ENCODE results near the gene HBE1. TPM values are rescaled to one million over a fixed set of nuclear protein-coding genes. Genes with fewer than 3 reads are reported as not detected.

HBE1 gene
- total RNA-seq, 6 experiments from 2014 or later: not detected

GRCh38 chr11:5242933-5243815 is 26.6 kb downstream of the HBE1 start:
- no peaks in the 10 kb centered on the region for H3K4me1 ChIP-seq
- no peaks in the 10 kb centered on the region for H3K9me3 ChIP-seq
- H3K36me3 ChIP-seq: no peaks in the 10 kb centered on the region
- no peak for DNase-seq
- TF ChIP-seq POLR2A (IDR thresholded peaks at IDR 0.05) (no peak), CTCF (IDR thresholded peaks at IDR 0.05) (no peak)
- no peak for ATAC-seq
- H3K4me3 ChIP-seq: no peak overlapping the region
- no peaks in the 10 kb centered on the region for H3K27me3 ChIP-seq
- intact Hi-C loops (cut with DNase I): no loop called here
- 31% methylated on average over 6 of the region's 7 CpGs for WGBS (ENCODE audit: insufficient coverage, low coverage, low lambda C conversion rate, missing lambda C conversion rate)
- H3K27ac ChIP-seq: no peak overlapping the region

- no peak overlapping the region for H3K4me3 ChIP-seq
- TF ChIP-seq CTCF (IDR thresholded peaks at IDR 0.05) (no peak), POLR2A (IDR thresholded peaks at IDR 0.05) (no peak)
- intact Hi-C loops (cut with DNase I): no loop called here
- H3K4me1 ChIP-seq: no peaks in the 10 kb centered on the region
- no peaks in the 10 kb centered on the region for H3K9me3 ChIP-seq
- H3K27me3 ChIP-seq: no peaks in the 10 kb centered on the region
- no peaks in the 10 kb centered on the region for H3K36me3 ChIP-seq
- H3K27ac ChIP-seq: no peak overlapping the region
- ATAC-seq (no peak), DNase-seq (no peak)
- 17% methylated on average over 2 of the region's 2 CpGs for WGBS (ENCODE audit: insufficient coverage, low coverage, low lambda C conversion rate, missing lambda C conversion rate)
Measured at GRCh38 chr11:5242208-5242607, 27.5 kb downstream of the HBE1 start.

GRCh38 chr11:5241458-5241857 is 28.3 kb downstream of the HBE1 start:
- Histone ChIP-seq H3K27ac (no peak overlapping the region), H3K4me3 (no peak overlapping the region), H3K27me3 (no peaks in the 10 kb centered on the region), H3K36me3 (no peaks in the 10 kb centered on the region), H3K4me1 (no peaks in the 10 kb centered on the region), H3K9me3 (no peaks in the 10 kb centered on the region)
- WGBS (ENCODE audit: insufficient coverage, low coverage, low lambda C conversion rate, missing lambda C conversion rate): 26% methylated on average over 3 of the region's 3 CpGs
- DNase-seq (no peak), ATAC-seq (no peak)
- TF ChIP-seq POLR2A (IDR thresholded peaks at IDR 0.05) (no peak), CTCF (IDR thresholded peaks at IDR 0.05) (no peak)
- intact Hi-C loops (cut with DNase I): no loop called here

- DNase-seq: no peak
- no peaks in the 10 kb centered on the region for H3K9me3 ChIP-seq
- H3K4me3 ChIP-seq: no peak overlapping the region
- H3K27me3 ChIP-seq: no peaks in the 10 kb centered on the region
- no peaks in the 10 kb centered on the region for H3K36me3 ChIP-seq
- H3K27ac ChIP-seq: no peak overlapping the region
- intact Hi-C loops (cut with DNase I): no loop called here
- ATAC-seq: no peak
- no peaks in the 10 kb centered on the region for H3K4me1 ChIP-seq
- no peak for TF ChIP-seq CTCF (IDR thresholded peaks at IDR 0.05)
- no peak for TF ChIP-seq POLR2A (IDR thresholded peaks at IDR 0.05)
- WGBS (ENCODE audit: insufficient coverage, low coverage, low lambda C conversion rate, missing lambda C conversion rate): 24% methylated on average over 2 of the region's 2 CpGs
Measured at GRCh38 chr11:5240458-5240857, 29.3 kb downstream of the HBE1 start.

All from right lobe of liver (tissue), 6 donors.